Thoracic aorta (tissue), 2 donors: Measurements from ENCODE around the gene CDC42BPA. TPM values are rescaled to one million over a fixed set of nuclear protein-coding genes. Genes with fewer than 3 reads are reported as not detected.

ENCODE experiments used
- ATAC-seq: fragments of 150-250 bp; one replicate; pipeline ENCODE4 v1.8.0; 2017; ENCODE audit warnings: low read depth; ENCODE audit not compliant: insufficient number of reproducible peaks, low FRiP score
- DNase-seq: peaks from one replicate; pipeline ENCODE4 v3.0.0-alpha.2; 2020; ENCODE audit warnings: low spot score
- H3K27ac ChIP-seq, 2 donors: fragments of 200-600 bp; sonication (generic); 1 replicate in 1 of 2; 2 replicates in 1 of 2; pipeline ENCODE4 v1.5.1; 2016; ENCODE audit warnings: mild to moderate bottlenecking in 2 of 2, moderate library complexity in 2 of 2
- H3K27me3 ChIP-seq: fragments of 200-600 bp; sonication (generic); replicated peaks from 2 replicates; pipeline ENCODE4 v1.6.0; 2016; ENCODE audit warnings: mild to moderate bottlenecking; ENCODE audit not compliant: insufficient read depth
- H3K36me3 ChIP-seq: fragments of 200-600 bp; sonication (generic); one replicate; pipeline ENCODE4 v1.5.1; 2016
- H3K4me1 ChIP-seq, 2 donors: fragments of 200-600 bp; sonication (generic); 1 replicate in 1 of 2; 2 replicates in 1 of 2; pipeline versions ENCODE4 v1.5.1 to v1.6.0; 2016; ENCODE audit warnings: low read depth in 2 of 2, mild to moderate bottlenecking in 1 of 2; ENCODE audit not compliant: control insufficient read depth in 1 of 2
- H3K4me3 ChIP-seq: fragments of 200-600 bp; sonication (generic); 2 replicates; pipeline ENCODE4 v1.5.1; 2016; ENCODE audit warnings: mild to moderate bottlenecking
- H3K9me3 ChIP-seq: fragments of 200-600 bp; sonication (generic); 2 replicates; pipeline ENCODE4 v1.5.1; 2016
- CTCF ChIP-seq: fragments of 200-600 bp; sonication (generic); IDR thresholded peaks from one replicate; pipeline ENCODE4 v1.5.1; 2019; ENCODE audit warnings: antibody characterized with exemption
- total RNA-seq, 2 donors: library from RNA; depleted of rRNA; stranded (reverse); fragments of >200 nt; gene quantifications; one replicate each; pipeline versions ENCODE4 v1.1.0 to v1.2.3, GENCODE V29; 2016

Gene CDC42BPA
- total RNA-seq, 2 donors from 2014 or later = 62.4 to 89.7 TPM

DNA sequence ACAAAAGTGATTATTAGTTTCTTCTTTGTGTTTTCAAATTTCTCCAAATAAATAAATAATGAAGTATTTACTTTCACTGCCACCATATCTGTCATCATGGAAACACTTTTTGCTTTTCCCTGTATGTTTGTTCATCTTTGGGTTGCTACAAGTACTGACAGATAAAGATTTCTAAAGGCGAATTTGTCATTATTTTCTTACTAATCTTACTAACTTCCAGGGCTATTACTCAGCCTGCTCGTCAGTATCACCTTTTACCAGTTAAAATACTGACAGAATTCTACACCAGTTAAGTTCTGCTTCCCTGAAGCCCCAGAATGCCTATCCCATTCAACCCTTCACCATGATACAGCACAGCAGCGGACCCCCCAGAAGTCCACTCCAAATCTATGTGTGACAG, 106.1 kb downstream of the CDC42BPA start:
- DNase-seq = no peak
- ATAC-seq = no peak

DNA sequence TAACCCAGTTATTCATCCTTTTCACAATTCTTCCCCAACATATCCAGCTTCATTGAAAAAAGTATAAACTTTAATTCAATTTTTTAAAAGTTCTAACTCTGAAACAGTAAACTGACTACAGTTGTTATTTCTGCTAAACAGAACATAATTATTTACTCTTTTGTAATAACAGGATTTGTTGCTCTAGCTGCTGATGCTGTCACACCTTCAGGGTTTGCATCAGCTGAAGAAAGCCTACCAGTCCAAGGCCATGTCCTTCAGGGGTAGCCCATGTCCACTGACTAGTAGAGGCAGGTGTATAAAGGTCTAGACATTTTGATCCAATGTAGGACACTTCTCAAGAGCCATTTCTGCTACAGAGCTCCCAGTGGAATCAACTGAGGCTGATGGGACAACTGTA, 107.7 kb downstream of the CDC42BPA start:
- no peak for DNase-seq
- H3K4me1 ChIP-seq = no peaks in the 10 kb centered on the region
- H3K36me3 ChIP-seq = no peaks in the 10 kb centered on the region
- no peak for ATAC-seq
- no peaks in the 10 kb centered on the region for H3K27me3 ChIP-seq
- no peak for TF ChIP-seq CTCF
- no peaks in the 10 kb centered on the region for H3K9me3 ChIP-seq
- no peak overlapping the region for H3K4me3 ChIP-seq
- H3K27ac ChIP-seq = no peak overlapping the region

More for the DNA sequence above, 106.1 kb downstream of the CDC42BPA start:
- Histone ChIP-seq H3K36me3 (no peaks in the 10 kb centered on the region), H3K4me1 (no peaks in the 10 kb centered on the region), H3K27me3 (no peaks in the 10 kb centered on the region), H3K27ac (no peak overlapping the region), H3K9me3 (no peaks in the 10 kb centered on the region), H3K4me3 (no peak overlapping the region)
- no peak for TF ChIP-seq CTCF

DNA sequence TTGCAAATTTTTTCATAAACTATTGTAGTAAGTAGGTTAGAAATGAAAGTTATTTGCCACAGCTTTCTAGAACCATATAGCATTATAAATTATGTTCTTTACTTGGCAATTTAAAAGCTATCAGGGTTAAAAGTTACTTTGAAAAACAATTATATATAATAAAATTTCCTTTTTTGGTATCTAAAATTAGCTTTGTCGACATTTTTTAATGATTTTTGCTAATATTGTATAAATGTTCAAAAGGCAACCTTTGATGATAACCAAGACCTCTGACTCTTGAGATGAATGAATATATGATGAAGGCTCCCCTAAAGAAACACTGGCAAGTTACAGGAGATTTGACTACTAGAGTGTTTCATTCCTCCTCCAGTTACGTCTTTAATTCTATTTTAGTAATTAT, 121.2 kb downstream of the CDC42BPA start:
- TF ChIP-seq CTCF = no peak
- H3K27me3 ChIP-seq = no peaks in the 10 kb centered on the region
- H3K4me3 ChIP-seq = no peak overlapping the region
- ATAC-seq (no peak), DNase-seq (no peak)
- peaks cover 0 to 3% of the 10 kb centered on the region in 2 donors for H3K4me1 ChIP-seq
- no peak overlapping the region for H3K27ac ChIP-seq
- no peaks in the 10 kb centered on the region for H3K9me3 ChIP-seq
- no peaks in the 10 kb centered on the region for H3K36me3 ChIP-seq

DNA sequence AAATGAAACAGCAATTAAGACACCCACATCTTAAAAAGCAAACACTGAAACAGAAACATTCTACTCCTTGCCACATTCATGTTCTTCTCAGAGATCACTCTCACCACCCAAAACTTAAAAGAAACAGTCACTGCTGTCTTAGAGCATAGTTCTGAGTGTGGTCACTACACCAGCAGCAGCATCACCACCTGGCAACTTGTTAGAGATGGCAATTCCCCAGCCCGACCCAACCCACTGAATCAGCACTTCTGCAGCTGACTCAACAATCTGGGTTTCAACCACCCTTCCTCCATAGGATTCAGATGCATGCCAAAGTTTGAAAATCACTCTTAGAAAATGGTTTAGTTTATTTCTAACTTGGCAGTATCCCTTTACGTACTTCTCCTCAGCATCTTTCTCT, 126.1 kb downstream of the CDC42BPA start:
- Histone ChIP-seq H3K9me3 (no peaks in the 10 kb centered on the region), H3K36me3 (no peaks in the 10 kb centered on the region), H3K27me3 (no peaks in the 10 kb centered on the region), H3K4me1 (peaks cover 0 to 3% of the 10 kb centered on the region in 2 donors), H3K4me3 (no peak overlapping the region), H3K27ac (no peak overlapping the region)
- no peak for TF ChIP-seq CTCF
- DNase-seq (peak; percentile 36), ATAC-seq (no peak)

DNA sequence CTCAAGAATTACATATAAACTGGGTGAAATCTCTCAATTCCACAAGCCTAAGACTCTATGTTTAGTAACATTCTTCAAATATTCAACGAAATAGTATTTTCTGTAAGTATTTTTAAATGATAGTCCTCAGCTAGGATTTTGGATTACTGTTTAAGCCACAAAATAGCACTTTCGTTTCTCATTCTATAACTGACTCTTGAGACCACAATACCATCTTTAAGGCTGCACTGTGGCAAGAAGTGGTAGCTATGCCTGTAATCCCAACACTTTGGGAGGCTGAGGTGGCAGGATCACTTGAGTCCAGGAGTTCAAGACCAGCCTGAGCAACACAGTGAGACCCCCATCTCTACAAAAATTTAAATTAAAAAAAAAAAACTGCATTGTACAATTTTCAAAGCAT, 126.7 kb downstream of the CDC42BPA start:
- Histone ChIP-seq H3K27ac (no peak overlapping the region), H3K4me3 (no peak overlapping the region), H3K27me3 (no peaks in the 10 kb centered on the region), H3K4me1 (peaks cover 0 to 3% of the 10 kb centered on the region in 2 donors), H3K9me3 (no peaks in the 10 kb centered on the region), H3K36me3 (no peaks in the 10 kb centered on the region)
- TF ChIP-seq CTCF = no peak
- DNase-seq (no peak), ATAC-seq (no peak)
